Measurements from ENCODE around the gene NRCAM. TPM values are rescaled to one million over a fixed set of nuclear protein-coding genes. Genes with fewer than 3 reads are reported as not detected.

The NRCAM gene
- total and polyA plus RNA-seq, 4 donors: 0.17 to 3.2 (median 0.64) TPM

DNA sequence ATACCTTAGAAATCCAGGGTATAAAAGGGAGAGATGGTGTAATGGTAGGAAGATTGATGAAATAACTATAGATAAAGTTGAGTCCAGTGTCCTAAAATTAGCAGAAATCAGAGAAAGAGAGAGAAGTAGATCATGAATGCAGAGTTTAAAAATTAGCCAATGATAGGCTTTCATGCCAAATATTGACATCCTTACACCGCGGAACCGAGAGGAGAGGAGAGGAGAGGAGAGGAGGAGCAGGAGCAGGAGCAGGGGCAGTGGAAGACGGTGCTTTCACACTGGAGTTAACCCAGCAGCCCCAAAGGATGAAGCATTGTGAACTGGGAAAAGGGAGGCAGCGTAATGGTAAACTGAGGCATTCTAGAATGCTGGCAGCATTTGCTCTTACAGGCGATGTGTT is 291.9 kb downstream of the NRCAM start:
- no peaks in the 10 kb centered on the region for H3K36me3 ChIP-seq (ENCODE audit: control insufficient read depth in 4 of 4, insufficient read depth in 3 of 4, low read depth in 1 of 4, low read length in 3 of 4)
- H3K9me3 ChIP-seq (ENCODE audit: control insufficient read depth in 4 of 4, low read length in 3 of 4): no peaks in the 10 kb centered on the region
- no peak for DNase-seq (ENCODE audit: low spot score)
- no peak overlapping the region for H3K27ac ChIP-seq (ENCODE audit: low read depth in 1 of 2, low read length in 2 of 2)
- no peaks in the 10 kb centered on the region for H3K27me3 ChIP-seq (ENCODE audit: control insufficient read depth in 4 of 4, insufficient read depth in 4 of 4, low read length in 3 of 4)
- no peak overlapping the region for H3K4me3 ChIP-seq (ENCODE audit: low read depth in 1 of 3, low read length in 3 of 3)
- TF ChIP-seq RAD21 (IDR thresholded peaks at IDR 0.05) (no peak), ZBTB33 (IDR thresholded peaks at IDR 0.05) (no peak), JUND (IDR thresholded peaks at IDR 0.05) (no peak), REST (IDR thresholded peaks at IDR 0.05) (no peak), GABPA (IDR thresholded peaks at IDR 0.05 in 1 of 2, conservative IDR thresholded peaks at IDR 0.05 in 1 of 2) (no peak), FOXA1 (IDR thresholded peaks at IDR 0.05) (no peak), HNF4G (IDR thresholded peaks at IDR 0.05) (no peak), SP1 (IDR thresholded peaks at IDR 0.05) (no peak), YY1 (IDR thresholded peaks at IDR 0.05) (no peak), RXRA (IDR thresholded peaks at IDR 0.05) (no peak), EGR1 (IDR thresholded peaks at IDR 0.05; ENCODE audit: low read depth in 2 of 2) (no peak), NR2F2 (IDR thresholded peaks at IDR 0.05) (no peak), HNF4A (conservative IDR thresholded peaks at IDR 0.05) (no peak), TAF1 (conservative IDR thresholded peaks at IDR 0.05) (no peak)
- TF ChIP-seq, protein P1, sequence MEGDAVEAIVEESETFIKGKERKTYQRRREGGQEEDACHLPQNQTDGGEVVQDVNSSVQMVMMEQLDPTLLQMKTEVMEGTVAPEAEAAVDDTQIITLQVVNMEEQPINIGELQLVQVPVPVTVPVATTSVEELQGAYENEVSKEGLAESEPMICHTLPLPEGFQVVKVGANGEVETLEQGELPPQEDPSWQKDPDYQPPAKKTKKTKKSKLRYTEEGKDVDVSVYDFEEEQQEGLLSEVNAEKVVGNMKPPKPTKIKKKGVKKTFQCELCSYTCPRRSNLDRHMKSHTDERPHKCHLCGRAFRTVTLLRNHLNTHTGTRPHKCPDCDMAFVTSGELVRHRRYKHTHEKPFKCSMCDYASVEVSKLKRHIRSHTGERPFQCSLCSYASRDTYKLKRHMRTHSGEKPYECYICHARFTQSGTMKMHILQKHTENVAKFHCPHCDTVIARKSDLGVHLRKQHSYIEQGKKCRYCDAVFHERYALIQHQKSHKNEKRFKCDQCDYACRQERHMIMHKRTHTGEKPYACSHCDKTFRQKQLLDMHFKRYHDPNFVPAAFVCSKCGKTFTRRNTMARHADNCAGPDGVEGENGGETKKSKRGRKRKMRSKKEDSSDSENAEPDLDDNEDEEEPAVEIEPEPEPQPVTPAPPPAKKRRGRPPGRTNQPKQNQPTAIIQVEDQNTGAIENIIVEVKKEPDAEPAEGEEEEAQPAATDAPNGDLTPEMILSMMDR (IDR thresholded peaks at IDR 0.05; ENCODE audit: low read depth, low read length, missing input control): no peak
- TF ChIP-seq, protein P2, sequence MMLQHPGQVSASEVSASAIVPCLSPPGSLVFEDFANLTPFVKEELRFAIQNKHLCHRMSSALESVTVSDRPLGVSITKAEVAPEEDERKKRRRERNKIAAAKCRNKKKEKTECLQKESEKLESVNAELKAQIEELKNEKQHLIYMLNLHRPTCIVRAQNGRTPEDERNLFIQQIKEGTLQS (IDR thresholded peaks at IDR 0.05): no peak
- TF ChIP-seq, protein P3, sequence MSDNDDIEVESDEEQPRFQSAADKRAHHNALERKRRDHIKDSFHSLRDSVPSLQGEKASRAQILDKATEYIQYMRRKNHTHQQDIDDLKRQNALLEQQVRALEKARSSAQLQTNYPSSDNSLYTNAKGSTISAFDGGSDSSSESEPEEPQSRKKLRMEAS (IDR thresholded peaks at IDR 0.05): no peak
- H3K4me1 ChIP-seq (ENCODE audit: control insufficient read depth in 4 of 4, insufficient read depth in 4 of 4, low read length in 3 of 4): peaks cover 0 to 8% (median 6%) of the 10 kb centered on the region in 4 donors
- H3K9ac ChIP-seq (ENCODE audit: low read depth in 1 of 2, low read length in 2 of 2): no peak overlapping the region
- WGBS: 36% methylated on average over 6 of the region's 6 CpGs

Data from liver (tissue), 9 donors.